HL-60 (cell line): Measurements from ENCODE around the gene BACE1-AS.

Experiments used
- DNase-seq, 2 experiments: peaks; one replicate each; pipeline ENCODE4 v3.0.0-alpha.2; 2010 to 2020; ENCODE audit warnings: low read depth in 1 of 2, low spot score in 1 of 2
- H3K27ac ChIP-seq: fragments of 250-450 bp; sonication (Bioruptor Pico); replicated peaks from 2 replicates; pipeline ENCODE4 v1.5.1; 2020; ENCODE audit warnings: mild to moderate bottlenecking, moderate library complexity
- H3K27me3 ChIP-seq: fragments of 250-450 bp; sonication (Bioruptor Pico); 2 replicates; pipeline ENCODE4 v1.5.1; 2021; ENCODE audit warnings: mild to moderate bottlenecking, moderate library complexity; ENCODE audit not compliant: insufficient read depth, poor library complexity, severe bottlenecking
- H3K4me3 ChIP-seq: replicated peaks from 2 replicates; pipeline ENCODE4 v1.5.1; 2011; ENCODE audit warnings: mild to moderate bottlenecking, control low read depth, low read length; ENCODE audit not compliant: insufficient read depth
- CTCF ChIP-seq: IDR thresholded peaks from one replicate; pipeline ENCODE4 v1.5.1; 2011; ENCODE audit warnings: low read length, control low read depth, inconsistent platforms; ENCODE audit not compliant: insufficient read depth
- GABPA ChIP-seq: IDR thresholded peaks from 2 replicates; pipeline ENCODE4 v1.6.1; 2012; ENCODE audit warnings: low read depth
- POLR2AphosphoS5 ChIP-seq: IDR thresholded peaks from 2 replicates; pipeline ENCODE4 v1.6.1; 2012; ENCODE audit warnings: low read depth
- SPI1 ChIP-seq: IDR thresholded peaks from 2 replicates; pipeline ENCODE4 v1.6.1; 2012; ENCODE audit warnings: low read depth, mild to moderate bottlenecking, borderline replicate concordance
- TF ChIP-seq, protein P1 (sequence below): IDR thresholded peaks from 2 replicates; pipeline ENCODE4 v1.6.1; 2012; ENCODE audit warnings: low read depth; ENCODE audit not compliant: insufficient replicate concordance

BACE1-AS gene

DNA sequence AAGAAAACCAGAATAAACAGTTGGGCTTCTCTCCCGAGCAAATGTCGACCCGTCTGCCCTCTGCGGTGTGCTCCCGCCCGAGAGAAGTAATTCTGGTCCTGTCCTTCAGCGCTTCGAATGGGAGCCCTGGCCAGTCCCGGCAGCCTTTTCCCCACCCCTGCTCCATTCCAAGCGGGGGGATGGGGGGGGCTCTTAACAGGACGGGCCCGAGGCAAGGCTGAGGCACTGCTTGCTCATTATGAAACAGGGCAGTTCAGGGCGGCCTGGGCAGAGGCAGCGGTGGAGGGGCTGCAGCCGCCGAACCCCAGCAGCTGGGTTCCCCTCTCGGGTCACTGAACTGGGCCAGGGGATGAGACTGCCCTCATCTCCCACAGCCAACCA is 9.1 kb downstream of the BACE1-AS start:
- Histone ChIP-seq H3K27ac (no peak overlapping the region), H3K4me3 (no peak overlapping the region), H3K27me3 (no peaks in the 10 kb centered on the region)
- DNase-seq, result no peak
- no peak for TF ChIP-seq SPI1
- TF ChIP-seq CTCF, result no peak
- TF ChIP-seq GABPA, result no peak
- TF ChIP-seq POLR2AphosphoS5, result no peak
- TF ChIP-seq, protein P1, sequence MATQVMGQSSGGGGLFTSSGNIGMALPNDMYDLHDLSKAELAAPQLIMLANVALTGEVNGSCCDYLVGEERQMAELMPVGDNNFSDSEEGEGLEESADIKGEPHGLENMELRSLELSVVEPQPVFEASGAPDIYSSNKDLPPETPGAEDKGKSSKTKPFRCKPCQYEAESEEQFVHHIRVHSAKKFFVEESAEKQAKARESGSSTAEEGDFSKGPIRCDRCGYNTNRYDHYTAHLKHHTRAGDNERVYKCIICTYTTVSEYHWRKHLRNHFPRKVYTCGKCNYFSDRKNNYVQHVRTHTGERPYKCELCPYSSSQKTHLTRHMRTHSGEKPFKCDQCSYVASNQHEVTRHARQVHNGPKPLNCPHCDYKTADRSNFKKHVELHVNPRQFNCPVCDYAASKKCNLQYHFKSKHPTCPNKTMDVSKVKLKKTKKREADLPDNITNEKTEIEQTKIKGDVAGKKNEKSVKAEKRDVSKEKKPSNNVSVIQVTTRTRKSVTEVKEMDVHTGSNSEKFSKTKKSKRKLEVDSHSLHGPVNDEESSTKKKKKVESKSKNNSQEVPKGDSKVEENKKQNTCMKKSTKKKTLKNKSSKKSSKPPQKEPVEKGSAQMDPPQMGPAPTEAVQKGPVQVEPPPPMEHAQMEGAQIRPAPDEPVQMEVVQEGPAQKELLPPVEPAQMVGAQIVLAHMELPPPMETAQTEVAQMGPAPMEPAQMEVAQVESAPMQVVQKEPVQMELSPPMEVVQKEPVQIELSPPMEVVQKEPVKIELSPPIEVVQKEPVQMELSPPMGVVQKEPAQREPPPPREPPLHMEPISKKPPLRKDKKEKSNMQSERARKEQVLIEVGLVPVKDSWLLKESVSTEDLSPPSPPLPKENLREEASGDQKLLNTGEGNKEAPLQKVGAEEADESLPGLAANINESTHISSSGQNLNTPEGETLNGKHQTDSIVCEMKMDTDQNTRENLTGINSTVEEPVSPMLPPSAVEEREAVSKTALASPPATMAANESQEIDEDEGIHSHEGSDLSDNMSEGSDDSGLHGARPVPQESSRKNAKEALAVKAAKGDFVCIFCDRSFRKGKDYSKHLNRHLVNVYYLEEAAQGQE, result no peak

GRCh38 chr11:117300773-117301172 is 9.6 kb downstream of the BACE1-AS start:
- DNase-seq, result no peak
- no peak for TF ChIP-seq GABPA
- TF ChIP-seq SPI1, result no peak
- no peak for TF ChIP-seq POLR2AphosphoS5
- TF ChIP-seq, protein P1, result no peak
- no peaks in the 10 kb centered on the region for H3K27me3 ChIP-seq
- H3K27ac ChIP-seq, result no peak overlapping the region
- H3K4me3 ChIP-seq, result no peak overlapping the region

- TF ChIP-seq POLR2AphosphoS5 (no peak), CTCF (no peak), SPI1 (no peak), GABPA (no peak)
- TF ChIP-seq, protein P1, result no peak
- H3K4me3 ChIP-seq, result no peak overlapping the region
- no peaks in the 10 kb centered on the region for H3K27me3 ChIP-seq
- no peak for DNase-seq
- H3K27ac ChIP-seq, result no peak overlapping the region
Observed at GRCh38 chr11:117302228-117302627, 11.1 kb downstream of the BACE1-AS start.

- no peaks in the 10 kb centered on the region for H3K27me3 ChIP-seq
- no peak for TF ChIP-seq GABPA
- TF ChIP-seq SPI1, result no peak
- TF ChIP-seq POLR2AphosphoS5, result no peak
- no peak for TF ChIP-seq CTCF
- TF ChIP-seq, protein P1, result no peak
- no peak overlapping the region for H3K4me3 ChIP-seq
- no peak overlapping the region for H3K27ac ChIP-seq
- DNase-seq, result no peak
Observed at GRCh38 chr11:117303101-117303500, 12.0 kb downstream of the BACE1-AS start.
